ENCODE measurements around the gene FDX2. TPM values are rescaled to one million over a fixed set of nuclear protein-coding genes. Genes with fewer than 3 reads are reported as not detected.

FDX2 gene
- total RNA-seq, 1 experiment from 2014 or later = 21.0 TPM

DNA sequence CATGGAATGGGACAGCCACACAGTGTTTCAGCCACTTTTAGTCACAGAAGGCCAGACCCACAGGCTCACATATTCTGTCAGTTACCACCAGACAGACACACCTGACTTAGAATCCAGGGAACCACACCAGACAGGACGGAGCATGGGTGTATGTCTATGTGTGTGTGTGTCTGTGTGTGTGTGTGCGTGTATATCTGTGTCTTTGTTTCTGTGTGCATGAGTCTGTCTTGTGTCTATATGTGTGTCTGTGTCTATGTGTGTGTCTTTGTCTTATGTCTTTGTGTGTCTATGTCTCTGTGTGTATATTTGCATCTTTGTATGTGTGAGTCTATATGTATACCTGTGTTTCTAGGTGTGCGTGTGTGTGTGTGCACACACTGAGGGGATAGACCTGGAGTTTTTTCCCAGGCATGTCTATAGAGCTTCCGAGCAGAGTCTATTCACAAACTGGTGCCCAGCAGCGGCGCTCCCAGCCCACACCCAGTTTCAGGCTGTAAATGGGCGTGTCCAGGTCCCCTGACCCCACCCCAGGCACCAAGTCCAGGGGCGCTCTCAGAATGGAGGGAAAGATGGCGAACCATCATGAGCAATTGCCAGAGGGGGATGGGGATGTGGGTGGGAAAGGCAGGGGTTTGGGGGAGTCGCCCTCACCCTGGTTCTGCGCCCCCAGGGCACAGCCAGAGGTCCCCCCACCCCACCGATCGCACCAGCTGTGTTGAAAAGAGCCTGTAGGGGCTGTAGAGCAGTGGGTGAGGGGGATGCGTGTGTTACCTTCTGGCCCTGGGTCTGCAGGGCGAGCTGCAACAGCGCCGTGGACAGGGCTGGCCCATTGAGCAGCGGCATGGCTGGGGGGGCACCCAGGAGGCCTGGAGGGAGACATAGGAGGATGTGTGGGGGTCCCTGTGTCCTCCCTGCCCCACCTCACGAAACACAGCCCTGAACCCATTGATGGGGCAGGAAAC is 6.3 kb upstream of the FDX2 start:
- Histone ChIP-seq H3K9me3 (ENCODE audit: control insufficient read depth in 1 of 2, insufficient read depth in 1 of 2, low read depth in 1 of 2, low read length in 2 of 2) (no peaks in the 10 kb centered on the region), H3K4me3 (replicated peaks in 1 of 2; ENCODE audit: low read depth in 1 of 2, low read length in 2 of 2) (no peak overlapping the region), H3K36me3 (ENCODE audit: control insufficient read depth in 1 of 2, insufficient read depth in 2 of 2, low read length in 2 of 2) (peaks cover 23 to 30% of the 10 kb centered on the region in 2 experiments; a peak in 3 of 4 replicates), H3K4me1 (ENCODE audit: control insufficient read depth in 1 of 2, insufficient read depth in 2 of 2, low read length in 2 of 2) (no peaks in the 10 kb centered on the region), H3K9me2 (ENCODE audit: insufficient read depth) (no peaks in the 10 kb centered on the region), H3K27ac (ENCODE audit: low read depth, low read length) (no peak overlapping the region), H4K20me1 (ENCODE audit: insufficient read depth) (no peaks in the 10 kb centered on the region), H2AFZ (ENCODE audit: low read depth, low read length, poor library complexity, severe bottlenecking) (no peak overlapping the region), H3K9ac (ENCODE audit: low read length) (no peak overlapping the region), H3K4me2 (ENCODE audit: low read length) (no peak overlapping the region), H3K79me2 (ENCODE audit: insufficient read depth, low read length) (no peaks in the 10 kb centered on the region; the same call in 1 of the 2 replicates), H3K27me3 (ENCODE audit: insufficient read depth, low read length) (no peaks in the 10 kb centered on the region)
- POLR2A ChIA-PET = no interaction called here
- TF ChIP-seq REST (IDR thresholded peaks at IDR 0.05; ENCODE audit: low read depth) (no peak), CEBPB (IDR thresholded peaks at IDR 0.05; ENCODE audit: low read depth) (no peak), CBX3 (IDR thresholded peaks at IDR 0.05; ENCODE audit: low read depth) (no peak), JUND (IDR thresholded peaks at IDR 0.05) (no peak), SIN3A (IDR thresholded peaks at IDR 0.05; ENCODE audit: low read depth) (no peak), POLR2A (IDR thresholded peaks at IDR 0.05; ENCODE audit: borderline replicate concordance, extremely low read depth, insufficient read depth, insufficient read length) (no peak), CTCF (IDR thresholded peaks at IDR 0.05 in 2 of 3, conservative IDR thresholded peaks at IDR 0.05 in 1 of 3; ENCODE audit: borderline replicate concordance in 1 of 3, insufficient read depth in 1 of 3, low read depth in 2 of 3, low read length in 2 of 3) (no peak), EZH2 (IDR thresholded peaks at IDR 0.05) (no peak), ZNF274 (IDR thresholded peaks at IDR 0.05; ENCODE audit: low read depth, low read length) (no peak), SP1 (IDR thresholded peaks at IDR 0.05; ENCODE audit: low read depth) (no peak), MAX (IDR thresholded peaks at IDR 0.05) (no peak), RAD21 (IDR thresholded peaks at IDR 0.05; ENCODE audit: low read depth) (no peak), TCF7L2 (IDR thresholded peaks at IDR 0.05; ENCODE audit: borderline replicate concordance, extremely low read depth, insufficient read depth, insufficient read length) (no peak), SRF (IDR thresholded peaks at IDR 0.05; ENCODE audit: low read depth) (no peak), ZFX (IDR thresholded peaks at IDR 0.05) (no peak), YY1 (IDR thresholded peaks at IDR 0.05; ENCODE audit: extremely low read depth, insufficient replicate concordance, low read depth, low read length) (no peak)
- TF ChIP-seq, protein P1, sequence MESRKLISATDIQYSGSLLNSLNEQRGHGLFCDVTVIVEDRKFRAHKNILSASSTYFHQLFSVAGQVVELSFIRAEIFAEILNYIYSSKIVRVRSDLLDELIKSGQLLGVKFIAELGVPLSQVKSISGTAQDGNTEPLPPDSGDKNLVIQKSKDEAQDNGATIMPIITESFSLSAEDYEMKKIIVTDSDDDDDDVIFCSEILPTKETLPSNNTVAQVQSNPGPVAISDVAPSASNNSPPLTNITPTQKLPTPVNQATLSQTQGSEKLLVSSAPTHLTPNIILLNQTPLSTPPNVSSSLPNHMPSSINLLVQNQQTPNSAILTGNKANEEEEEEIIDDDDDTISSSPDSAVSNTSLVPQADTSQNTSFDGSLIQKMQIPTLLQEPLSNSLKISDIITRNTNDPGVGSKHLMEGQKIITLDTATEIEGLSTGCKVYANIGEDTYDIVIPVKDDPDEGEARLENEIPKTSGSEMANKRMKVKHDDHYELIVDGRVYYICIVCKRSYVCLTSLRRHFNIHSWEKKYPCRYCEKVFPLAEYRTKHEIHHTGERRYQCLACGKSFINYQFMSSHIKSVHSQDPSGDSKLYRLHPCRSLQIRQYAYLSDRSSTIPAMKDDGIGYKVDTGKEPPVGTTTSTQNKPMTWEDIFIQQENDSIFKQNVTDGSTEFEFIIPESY (IDR thresholded peaks at IDR 0.05; ENCODE audit: extremely low read depth, insufficient replicate concordance, low read length) = no peak
- ATAC-seq = no peak
- no TSS peak for BruUV-seq (replicated peaks)
- CTCF ChIA-PET = no interaction called here
- DNase-seq (ENCODE audit: low read depth, low spot score) = no peak
- intact Hi-C loops (cut with micrococcal nuclease) = no loop called here
- RAD21 ChIA-PET (ENCODE audit: low non-redundant PET in 1 of 2, low total read pairs in 2 of 2, uncharacterized antibody in 2 of 2, unreplicated experiment in 2 of 2) = no interaction called here
